GM03348 (cell line): ENCODE measurements around the gene AIP.
"Not testable (repeated sequence)": the region's sequence is repeated elsewhere in the genome, so short reads cannot be mapped to it uniquely, and the experiment has no call there.

ENCODE experiments used
- DNase-seq: peaks from one replicate; pipeline ENCODE4 v3.0.0; 2012; ENCODE audit warnings: low spot score

Gene AIP

GRCh38 chr11:67468759-67469507, 13.9 kb upstream of the AIP start, which contains the start of gene TMEM134:
Gene TMEM134, minus strand, starts transcription at chr11:67469251. Its CDS starts 59 bp downstream, at chr11:67469192.
- DNase-seq, result peak; percentile 98

- no peak for DNase-seq
Observed at GRCh38 chr11:67469508-67469811, 13.4 kb upstream of the AIP start.

GRCh38 chr11:67470337-67471002, 12.4 kb upstream of the AIP start:
- no peak for DNase-seq

- DNase-seq, result no peak
Observed at GRCh38 chr11:67472882-67473281, 9.9 kb upstream of the AIP start.

GRCh38 chr11:67476692-67477091, 6.1 kb upstream of the AIP start:
- not testable (repeated sequence) for DNase-seq

DNA sequence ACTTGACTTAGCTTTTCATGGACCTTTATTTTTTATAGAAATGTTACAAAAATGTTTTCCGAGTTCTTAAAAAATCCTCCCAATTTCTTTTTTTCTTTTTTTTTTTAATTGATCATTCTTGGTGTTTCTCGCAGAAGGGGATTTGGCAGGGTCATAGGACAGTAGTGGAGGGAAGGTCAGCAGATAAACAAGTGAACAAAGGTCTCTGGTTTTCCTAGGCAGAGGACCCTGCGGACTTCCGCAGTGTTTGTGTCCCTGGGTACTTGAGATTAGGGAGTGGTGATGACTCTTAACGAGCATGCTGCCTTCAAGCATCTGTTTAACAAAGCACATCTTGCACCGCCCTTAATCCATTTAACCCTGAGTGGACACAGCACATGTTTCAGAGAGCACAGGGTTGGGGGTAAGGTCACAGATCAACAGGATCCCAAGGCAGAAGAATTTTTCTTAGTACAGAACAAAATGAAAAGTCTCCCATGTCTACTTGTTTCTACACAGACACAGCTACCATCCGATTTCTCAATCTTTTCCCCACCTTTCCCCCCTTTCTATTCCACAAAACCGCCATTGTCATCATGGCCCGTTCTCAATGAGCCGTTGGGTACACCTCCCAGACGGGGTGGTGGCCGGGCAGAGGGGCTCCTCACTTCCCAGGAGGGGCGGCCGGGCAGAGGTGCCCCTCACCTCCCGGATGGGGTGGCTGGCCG, 5.3 kb upstream of the AIP start:
- DNase-seq, result not testable (repeated sequence)

DNA sequence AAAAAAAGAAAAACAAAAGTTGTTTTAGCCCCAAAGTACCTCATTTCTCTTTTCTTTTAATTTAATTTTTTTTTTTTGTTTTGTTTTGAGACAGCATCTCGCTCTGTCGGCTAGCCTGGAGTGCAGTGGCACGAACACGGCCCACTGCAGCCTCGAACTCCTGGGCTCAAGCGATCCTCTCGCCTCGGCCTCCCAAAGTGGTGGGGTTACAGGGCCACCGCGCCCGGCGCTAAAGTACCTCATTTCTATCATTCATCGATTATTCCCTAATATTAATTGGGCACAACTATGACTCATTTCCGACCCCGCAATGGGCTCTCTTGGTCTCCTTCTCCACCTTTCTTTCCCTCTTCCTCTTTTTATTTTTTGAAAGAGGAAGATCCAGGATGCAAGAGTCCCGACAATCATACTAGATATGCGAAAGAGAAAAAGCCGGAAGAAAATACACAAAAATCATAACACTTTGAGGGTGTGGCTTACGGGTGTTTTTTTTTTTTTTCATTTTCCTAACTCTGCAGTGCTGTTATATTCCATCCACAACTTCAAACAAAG, 475 bp upstream of the AIP start:
- DNase-seq, result no peak

GRCh38 chr11:67483831-67484665, 1.2 kb downstream of the AIP start:
- no peak for DNase-seq

DNA sequence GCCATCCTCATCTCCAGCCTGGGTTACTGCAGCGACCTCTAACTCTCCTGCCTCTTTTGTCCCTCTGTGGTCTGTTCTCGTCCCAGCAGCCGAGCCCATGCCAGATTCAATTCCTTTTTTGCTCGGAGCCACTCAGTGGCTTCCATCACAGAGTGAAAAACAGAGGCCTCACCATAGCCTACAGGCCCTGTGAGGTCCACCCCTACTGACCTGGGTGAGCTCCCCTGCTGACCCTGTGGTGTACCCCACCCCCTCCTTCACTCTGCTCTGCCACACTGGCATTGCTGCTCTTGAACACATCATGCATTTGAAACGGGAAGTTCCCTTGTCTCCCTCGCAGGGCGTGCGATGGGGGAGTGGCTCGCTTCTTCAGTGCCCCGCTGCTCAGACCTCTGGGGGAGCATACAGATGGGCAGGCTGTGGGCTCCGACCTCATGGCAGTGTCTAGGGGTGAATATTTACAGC, 2.1 kb downstream of the AIP start:
- DNase-seq, result no peak

DNA sequence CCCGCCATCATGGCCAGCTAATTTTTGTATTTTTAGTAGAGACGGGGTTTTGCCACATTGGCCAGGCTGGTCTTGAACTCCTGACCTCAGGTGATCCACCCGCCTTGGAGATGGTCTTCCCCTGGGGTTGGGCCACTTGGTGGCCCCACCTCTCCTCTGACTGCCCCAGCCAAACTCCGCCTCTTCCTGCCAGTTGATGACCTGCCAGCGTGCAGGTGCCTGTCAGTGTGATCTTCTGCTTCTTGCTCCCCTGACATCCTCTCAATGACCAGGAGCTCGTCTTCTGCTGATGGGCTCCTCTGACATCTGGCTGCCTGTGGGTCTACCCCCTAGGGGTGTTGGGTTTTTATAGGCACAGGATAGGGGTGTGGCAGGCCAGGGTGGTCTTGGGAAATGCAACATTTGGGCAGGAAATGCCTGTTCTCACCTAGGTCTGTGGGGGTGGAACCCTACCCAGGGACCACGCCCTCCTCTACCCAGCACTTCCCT, 3.1 kb downstream of the AIP start:
- not testable (repeated sequence) for DNase-seq

DNA sequence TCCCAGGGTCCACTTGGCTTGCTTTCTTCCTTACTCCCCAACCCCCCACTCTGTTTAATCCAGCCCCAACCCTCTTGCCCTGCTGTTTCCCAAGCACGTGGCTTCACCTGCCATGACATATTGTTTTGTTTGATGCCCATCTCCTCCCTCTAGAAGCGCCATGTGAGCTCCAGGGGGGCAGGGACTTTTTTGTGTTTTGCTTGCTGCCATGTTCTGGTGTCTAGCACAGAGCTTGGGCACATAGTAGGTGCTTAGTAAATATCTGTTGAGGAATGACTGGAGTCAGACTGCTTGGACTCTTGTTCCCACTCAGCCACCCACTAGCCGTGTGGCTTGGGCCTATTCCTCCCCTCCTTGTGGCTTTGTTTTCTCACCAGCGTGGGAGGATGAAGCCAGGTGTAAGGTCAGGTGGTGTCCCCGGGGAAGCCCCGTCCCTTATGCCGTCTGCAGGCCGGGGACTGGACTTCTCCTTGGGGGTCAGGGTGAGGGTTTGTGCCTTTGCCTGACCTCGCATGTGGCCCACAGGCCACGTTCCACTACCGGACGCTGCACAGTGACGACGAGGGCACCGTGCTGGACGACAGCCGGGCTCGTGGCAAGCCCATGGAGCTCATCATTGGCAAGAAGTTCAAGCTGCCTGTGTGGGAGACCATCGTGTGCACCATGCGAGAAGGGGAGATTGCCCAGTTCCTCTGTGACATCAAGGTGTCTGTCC, 3.8 kb downstream of the AIP start:
- no peak for DNase-seq

DNA sequence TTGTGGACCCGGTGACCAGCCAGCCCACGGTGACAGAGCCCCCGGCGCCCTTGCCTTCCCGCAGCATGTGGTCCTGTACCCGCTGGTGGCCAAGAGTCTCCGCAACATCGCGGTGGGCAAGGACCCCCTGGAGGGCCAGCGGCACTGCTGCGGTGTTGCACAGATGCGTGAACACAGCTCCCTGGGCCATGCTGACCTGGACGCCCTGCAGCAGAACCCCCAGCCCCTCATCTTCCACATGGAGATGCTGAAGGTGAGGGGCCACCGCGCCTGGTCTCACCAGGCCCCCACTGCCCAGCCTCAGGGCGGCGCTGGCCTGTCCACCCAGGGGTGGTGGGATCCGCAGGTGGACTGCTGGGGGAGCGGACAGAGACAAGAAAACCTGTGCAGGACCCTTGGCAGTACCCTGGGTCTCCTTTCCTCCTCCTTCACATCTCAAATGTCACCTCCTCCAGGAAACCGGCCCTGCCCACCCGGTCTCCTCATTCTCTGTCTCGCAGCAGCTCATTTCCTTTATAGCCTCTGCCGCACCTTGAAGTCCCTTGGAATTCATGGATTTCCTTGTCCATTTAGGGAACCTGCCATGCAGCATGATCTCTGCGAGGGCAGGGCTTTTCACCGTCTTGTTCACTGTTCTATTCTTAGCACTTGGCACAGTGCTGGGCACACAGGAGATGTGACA, 6.5 kb downstream of the AIP start:
- DNase-seq, result no peak

GRCh38 chr11:67489885-67490726, 7.3 kb downstream of the AIP start:
- DNase-seq, result no peak

GRCh38 chr11:67490727-67491065, 7.9 kb downstream of the AIP start:
- no peak for DNase-seq

GRCh38 chr11:67491276-67492068, 8.6 kb downstream of the AIP start:
- no peak for DNase-seq

DNA sequence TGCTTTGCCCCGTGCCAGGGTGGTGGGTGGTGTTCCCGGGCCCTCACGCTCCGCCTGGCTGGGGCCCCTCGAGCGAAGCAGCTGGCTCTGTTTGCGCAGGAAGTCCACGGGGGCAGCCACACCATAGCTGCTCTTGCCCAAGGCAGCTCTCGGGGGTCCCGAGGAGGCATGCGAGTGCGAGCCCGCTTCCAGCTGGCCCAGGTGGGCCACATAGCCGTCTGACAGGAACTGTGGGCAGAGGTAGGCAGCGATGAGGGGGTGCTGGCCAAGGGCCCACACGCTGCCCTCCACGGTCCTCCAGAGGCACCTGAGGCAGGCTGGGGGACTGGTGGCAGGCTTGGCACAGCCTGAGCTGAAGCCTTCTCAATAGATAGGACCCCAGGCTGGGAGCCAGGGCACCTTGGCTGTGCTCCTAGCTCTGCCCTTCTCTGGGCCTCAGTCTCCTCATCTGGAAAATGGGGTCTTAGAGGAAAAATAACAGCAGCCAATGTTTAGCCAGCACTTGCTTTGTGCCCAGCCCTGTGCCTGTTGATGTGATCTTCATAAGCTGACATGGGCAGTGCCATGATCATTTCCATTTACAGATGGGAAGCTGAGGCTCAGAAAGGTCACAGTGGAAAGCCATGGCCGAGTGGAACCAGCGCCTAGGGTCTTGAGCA, 9.4 kb downstream of the AIP start:
- DNase-seq, result no peak

GRCh38 chr11:67492801-67493547, 10.1 kb downstream of the AIP start:
- DNase-seq, result no peak
